ENCODE results near the gene PANK3. TPM values are rescaled to one million over a fixed set of nuclear protein-coding genes. Genes with fewer than 3 reads are reported as not detected.

Gene PANK3
- total and polyA plus RNA-seq, 9 of the 15 experiments (the other 6 are each of a cell fraction or from before 2014, with no cell fraction given) = 5.9 to 50.4 (median 29.7) TPM

GRCh38 chr5:168550656-168551055 is 28.5 kb downstream of the PANK3 start (continued):
- TF ChIP-seq ZC3H11A (IDR thresholded peaks at IDR 0.05; ENCODE audit: low read depth, low read length) = no peak
- no peak for TF ChIP-seq ZNF3 (CRISPR knock-in tag; IDR thresholded peaks at IDR 0.05)
- no peak for TF ChIP-seq MAZ (CRISPR knock-in tag; conservative IDR thresholded peaks at IDR 0.05 in 1 of 2, IDR thresholded peaks at IDR 0.05 in 1 of 2)
- no peak for TF ChIP-seq TAF7 (tag; IDR thresholded peaks at IDR 0.05)
- TF ChIP-seq CBX1 (IDR thresholded peaks at IDR 0.05; ENCODE audit: low read depth) = no peak
- no peak for TF ChIP-seq ZNF133 (CRISPR knock-in tag; IDR thresholded peaks at IDR 0.05)

GRCh38 chr5:168549554-168549953 is 29.6 kb downstream of the PANK3 start:
- TF ChIP-seq ZNF24 (IDR thresholded peaks at IDR 0.05) = peak; percentile 79
- TF ChIP-seq, protein P1, sequence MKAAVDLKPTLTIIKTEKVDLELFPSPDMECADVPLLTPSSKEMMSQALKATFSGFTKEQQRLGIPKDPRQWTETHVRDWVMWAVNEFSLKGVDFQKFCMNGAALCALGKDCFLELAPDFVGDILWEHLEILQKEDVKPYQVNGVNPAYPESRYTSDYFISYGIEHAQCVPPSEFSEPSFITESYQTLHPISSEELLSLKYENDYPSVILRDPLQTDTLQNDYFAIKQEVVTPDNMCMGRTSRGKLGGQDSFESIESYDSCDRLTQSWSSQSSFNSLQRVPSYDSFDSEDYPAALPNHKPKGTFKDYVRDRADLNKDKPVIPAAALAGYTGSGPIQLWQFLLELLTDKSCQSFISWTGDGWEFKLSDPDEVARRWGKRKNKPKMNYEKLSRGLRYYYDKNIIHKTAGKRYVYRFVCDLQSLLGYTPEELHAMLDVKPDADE (conservative IDR thresholded peaks at IDR 0.05; ENCODE audit: control insufficient read depth, low read depth, low read length) = no peak
- in situ Hi-C loops (cut with MboI) = no loop called here
- peaks cover 48% of the 10 kb centered on the region; the same call in 2 of the 3 replicates for H3K36me3 ChIP-seq (ENCODE audit: control insufficient read depth, insufficient read depth, low read length)
- intact Hi-C loops (cut with micrococcal nuclease) = no loop called here
- H3K27ac ChIP-seq (ENCODE audit: extremely low read depth, low read depth, low read length) = no peak overlapping the region
- no peak overlapping the region for H3K4me2 ChIP-seq (ENCODE audit: insufficient read depth, low read length)
- H3K4me1 ChIP-seq (replicated peaks in 1 of 2; ENCODE audit: control insufficient read depth in 2 of 2, insufficient read depth in 2 of 2, low read length in 2 of 2) = no peaks in the 10 kb centered on the region
- no peaks in the 10 kb centered on the region for H3K9me3 ChIP-seq (replicated peaks; ENCODE audit: control insufficient read depth, insufficient read depth, low read depth, low read length)
- no peak overlapping the region for H2AFZ ChIP-seq (ENCODE audit: low read depth, low read length)
- peaks cover 4% of the 10 kb centered on the region; the same call in 1 of the 3 replicates for H3K79me2 ChIP-seq (ENCODE audit: control insufficient read depth, insufficient read depth, low read length)
- ATAC-seq = no peak
- ChIA-PET POLR2A (no interaction called here), CTCF (ENCODE audit: low intra/inter-chr PET ratio) (no interaction called here)
- FAIRE-seq = no peak
- no peak overlapping the region for H3K9ac ChIP-seq (ENCODE audit: insufficient read depth in 1 of 2, low read depth in 2 of 2, low read length in 2 of 2)
- no peaks in the 10 kb centered on the region for H3K27me3 ChIP-seq (ENCODE audit: control insufficient read depth in 2 of 2, insufficient read depth in 2 of 2, low read length in 2 of 2)
- no peak overlapping the region for H3K4me3 ChIP-seq
- no peaks in the 10 kb centered on the region for H3K9me1 ChIP-seq (ENCODE audit: control insufficient read depth, insufficient read depth, low read length)
- no peaks in the 10 kb centered on the region for H4K20me1 ChIP-seq (replicated peaks; ENCODE audit: control insufficient read depth, insufficient read depth, low read length)
- no TSS peak for BruUV-seq (replicated peaks)
- no peak for DNase-seq (ENCODE audit: extremely low read depth in 1 of 4, low spot score in 3 of 4)
- WGBS (ENCODE audit: insufficient coverage, low coverage, missing lambda C conversion rate) = 95% methylated on average over 7 of the region's 7 CpGs

All from K562 (cell line).